Keratinocyte (primary cell): ENCODE results near the gene CAPSL.

Source experiments
- CTCF ChIP-seq, 3 experiments: IDR thresholded peaks in 1 of 3; conservative IDR thresholded peaks in 1 of 3; optimal IDR thresholded peaks in 1 of 3; 2 replicates in 2 of 3; 3 replicates in 1 of 3; pipeline versions ENCODE3 to v1.5.1; 2011; ENCODE audit warnings: low read length in 3 of 3, mild to moderate bottlenecking in 3 of 3, moderate library complexity in 2 of 3, control low read depth in 1 of 3, inconsistent platforms in 1 of 3; ENCODE audit not compliant: insufficient read depth in 2 of 3; ENCODE audit errors: extremely low read depth in 1 of 3
- EZH2 ChIP-seq: IDR thresholded peaks from one replicate; pipeline ENCODE4 v1.6.1; 2012; ENCODE audit warnings: inconsistent platforms, mild to moderate bottlenecking, low read length, moderate library complexity

- TF ChIP-seq CTCF (optimal IDR thresholded peaks at IDR 0.05 in 1 of 3, IDR thresholded peaks at IDR 0.05 in 1 of 3, conservative IDR thresholded peaks at IDR 0.05 in 1 of 3; ENCODE audit: extremely low read depth in 1 of 3, insufficient read depth in 2 of 3, low read length in 3 of 3): no peak
- TF ChIP-seq EZH2: no peak
Measured at GRCh38 chr5:35960328-35960727, 21.9 kb upstream of the CAPSL start.
